ENCODE measurements around the gene HNMT. TPM values are rescaled to one million over a fixed set of nuclear protein-coding genes. Genes with fewer than 3 reads are reported as not detected.

The HNMT gene
- total RNA-seq, 1 donor from 2014 or later: 4.6 TPM

GRCh38 chr2:138021154-138021553 lies 56.9 kb downstream of the HNMT start:
- TF ChIP-seq CTCF (IDR thresholded peaks at IDR 0.05; ENCODE audit: unreplicated experiment): no peak
- H3K27ac Mint-ChIP-seq (ENCODE audit: unreplicated experiment): no peak overlapping the region
- no peaks in the 10 kb centered on the region for H3K36me3 Mint-ChIP-seq (ENCODE audit: low read depth, unreplicated experiment)
- no peak for DNase-seq (ENCODE audit: low spot score)
- H3K4me1 Mint-ChIP-seq (ENCODE audit: unreplicated experiment): no peaks in the 10 kb centered on the region
- H3K4me3 Mint-ChIP-seq (ENCODE audit: unreplicated experiment): no peak overlapping the region
- H3K27me3 Mint-ChIP-seq (ENCODE audit: unreplicated experiment): no peaks in the 10 kb centered on the region
- H3K9me3 Mint-ChIP-seq (ENCODE audit: unreplicated experiment): no peaks in the 10 kb centered on the region

GRCh38 chr2:138023298-138023697 lies 59.0 kb downstream of the HNMT start:
- no peak for TF ChIP-seq CTCF (IDR thresholded peaks at IDR 0.05; ENCODE audit: unreplicated experiment)
- no peaks in the 10 kb centered on the region for H3K27me3 Mint-ChIP-seq (ENCODE audit: unreplicated experiment)
- H3K36me3 Mint-ChIP-seq (ENCODE audit: low read depth, unreplicated experiment): no peaks in the 10 kb centered on the region
- no peak overlapping the region for H3K27ac Mint-ChIP-seq (ENCODE audit: unreplicated experiment)
- no peak overlapping the region for H3K4me3 Mint-ChIP-seq (ENCODE audit: unreplicated experiment)
- DNase-seq (ENCODE audit: low spot score): no peak
- H3K4me1 Mint-ChIP-seq (ENCODE audit: unreplicated experiment): no peaks in the 10 kb centered on the region
- no peaks in the 10 kb centered on the region for H3K9me3 Mint-ChIP-seq (ENCODE audit: unreplicated experiment)

- no peak overlapping the region for H3K27ac Mint-ChIP-seq (ENCODE audit: unreplicated experiment)
- H3K4me1 Mint-ChIP-seq (ENCODE audit: unreplicated experiment): no peaks in the 10 kb centered on the region
- H3K36me3 Mint-ChIP-seq (ENCODE audit: low read depth, unreplicated experiment): no peaks in the 10 kb centered on the region
- H3K4me3 Mint-ChIP-seq (ENCODE audit: unreplicated experiment): no peak overlapping the region
- DNase-seq (ENCODE audit: low spot score): no peak
- no peaks in the 10 kb centered on the region for H3K27me3 Mint-ChIP-seq (ENCODE audit: unreplicated experiment)
- TF ChIP-seq CTCF (IDR thresholded peaks at IDR 0.05; ENCODE audit: unreplicated experiment): no peak
- no peaks in the 10 kb centered on the region for H3K9me3 Mint-ChIP-seq (ENCODE audit: unreplicated experiment)
Measured at GRCh38 chr2:138023976-138024375, 59.7 kb downstream of the HNMT start.

- no peaks in the 10 kb centered on the region for H3K36me3 Mint-ChIP-seq (ENCODE audit: low read depth, unreplicated experiment)
Measured at GRCh38 chr2:138026111-138027020, 62.1 kb downstream of the HNMT start.

More at GRCh38 chr2:138026111-138027020, 62.1 kb downstream of the HNMT start:
- no peak for DNase-seq (ENCODE audit: low spot score)
- H3K4me3 Mint-ChIP-seq (ENCODE audit: unreplicated experiment): no peak overlapping the region
- no peaks in the 10 kb centered on the region for H3K4me1 Mint-ChIP-seq (ENCODE audit: unreplicated experiment)
- H3K27me3 Mint-ChIP-seq (ENCODE audit: unreplicated experiment): no peaks in the 10 kb centered on the region
- no peak for TF ChIP-seq CTCF (IDR thresholded peaks at IDR 0.05; ENCODE audit: unreplicated experiment)
- no peak overlapping the region for H3K27ac Mint-ChIP-seq (ENCODE audit: unreplicated experiment)
- H3K9me3 Mint-ChIP-seq (ENCODE audit: unreplicated experiment): no peaks in the 10 kb centered on the region
